B cell (primary cell): ENCODE data around the gene NHEJ1. TPM values are rescaled to one million over a fixed set of nuclear protein-coding genes. Genes with fewer than 3 reads are reported as not detected.

ENCODE experiments used
- ATAC-seq: fragments of 200-7000 bp; cut with Tn5 transposase; one replicate; pipeline ENCODE4 v1.10.0; 2021; ENCODE audit warnings: low read depth, mild to moderate bottlenecking, moderate number of reproducible peaks, moderate library complexity
- CTCF ChIA-PET: fragments of 350-600 bp; sonication (Branson Sonifier 250); formaldehyde crosslinking; loops from one replicate; lab custom pipeline; 2021; ENCODE audit warnings: antibody characterized with exemption, inconsistent platforms; lab: Charles Lee
- POLR2A ChIA-PET: fragments of 350-600 bp; sonication (Branson Sonifier 250); formaldehyde crosslinking; loops from one replicate; lab custom pipeline; 2021; ENCODE audit warnings: antibody characterized with exemption; lab: Charles Lee
- DNase-seq: peaks from one replicate; pipeline ENCODE4 v3.0.0; 2013
- H2AFZ ChIP-seq: 2 replicates; pipeline ENCODE4 v1.6.1; 2012; ENCODE audit warnings: mild to moderate bottlenecking, low read depth, low read length; ENCODE audit not compliant: insufficient read depth, poor library complexity, severe bottlenecking
- H3K27ac ChIP-seq, 2 donors: 1 replicate in 1 of 2; 2 replicates in 1 of 2; pipeline ENCODE4 v1.5.1; 2012 to 2013; ENCODE audit warnings: low read length in 2 of 2, mild to moderate bottlenecking in 2 of 2, moderate library complexity in 1 of 2
- H3K27me3 ChIP-seq, 4 experiments: fragments of 200-600 bp in 1 of 4; sonication (generic) in 1 of 4; replicated peaks in 1 of 4; 1 replicate in 2 of 4; 2 replicates in 2 of 4; pipeline versions ENCODE4 v1.6.1 to v1.7.0; 2013 to 2016; ENCODE audit warnings: low read length in 3 of 4, mild to moderate bottlenecking in 2 of 4, mixed read lengths in 1 of 4, moderate library complexity in 1 of 4; ENCODE audit not compliant: insufficient read depth in 4 of 4, control insufficient read depth in 3 of 4; ENCODE audit errors: control extremely low read depth in 1 of 4
- H3K36me3 ChIP-seq, 2 experiments: replicated peaks in 1 of 2; 1 replicate in 1 of 2; 2 replicates in 1 of 2; pipeline versions ENCODE4 v1.6.1 to v1.7.1; 2013; ENCODE audit warnings: low read length in 1 of 2; ENCODE audit not compliant: insufficient read depth in 2 of 2, control insufficient read depth in 1 of 2; ENCODE audit errors: control extremely low read depth in 1 of 2, extremely low read depth in 1 of 2
- H3K4me1 ChIP-seq, 2 donors: fragments of 200-600 bp in 1 of 2; sonication (generic) in 1 of 2; 1 replicate in 1 of 2; 2 replicates in 1 of 2; pipeline versions ENCODE4 v1.5.1 to v1.6.1; 2013 to 2017; ENCODE audit warnings: low read length in 2 of 2; ENCODE audit not compliant: control insufficient read depth in 2 of 2, insufficient read depth in 2 of 2
- H3K4me2 ChIP-seq: replicated peaks from 2 replicates; pipeline ENCODE3; 2012; ENCODE audit warnings: mild to moderate bottlenecking, low read depth, low read length; ENCODE audit not compliant: poor library complexity, severe bottlenecking
- H3K4me3 ChIP-seq, 5 experiments: fragments of 200-600 bp in 1 of 5; sonication (generic) in 1 of 5; 1 replicate in 3 of 5; 2 replicates in 2 of 5; pipeline versions ENCODE4 v1.5.1 to v1.7.0; 2011 to 2016; ENCODE audit warnings: low read length in 4 of 5, mild to moderate bottlenecking in 4 of 5, low read depth in 2 of 5, control low read depth in 1 of 5, moderate library complexity in 1 of 5; ENCODE audit not compliant: insufficient read depth in 1 of 5; ENCODE audit errors: control extremely low read depth in 1 of 5, extremely low read depth in 1 of 5
- H3K79me2 ChIP-seq: fragments of 200-600 bp; sonication (generic); one replicate; pipeline ENCODE4 v1.6.0; 2016; ENCODE audit warnings: low read length; ENCODE audit not compliant: control insufficient read depth, insufficient read depth
- H3K9ac ChIP-seq: fragments of 200-600 bp; sonication (generic); 2 replicates; pipeline ENCODE4 v1.6.1; 2017; ENCODE audit warnings: mild to moderate bottlenecking, low read length, moderate library complexity
- H3K9me3 ChIP-seq, 3 donors: one replicate each; pipeline versions ENCODE4 v1.6.1 to v1.7.1; 2013; ENCODE audit warnings: low read length in 2 of 3; ENCODE audit not compliant: control insufficient read depth in 2 of 3, insufficient read depth in 1 of 3; ENCODE audit errors: control extremely low read depth in 1 of 3
- H4K20me1 ChIP-seq: 2 replicates; pipeline ENCODE4 v1.6.0; 2012; ENCODE audit warnings: mild to moderate bottlenecking, low read length; ENCODE audit not compliant: insufficient read depth, control insufficient read depth, poor library complexity, severe bottlenecking
- H3K27ac Mint-ChIP-seq: one replicate; pipeline ENCODE4 v1.8.0; 2021; ENCODE audit warnings: mixed read lengths
- H3K27me3 Mint-ChIP-seq: one replicate; pipeline ENCODE4 v1.8.0; 2021; ENCODE audit warnings: mixed read lengths
- H3K4me1 Mint-ChIP-seq: one replicate; pipeline ENCODE4 v1.8.0; 2021; ENCODE audit warnings: mixed read lengths
- H3K4me3 Mint-ChIP-seq: one replicate; pipeline ENCODE4 v1.8.0; 2021; ENCODE audit warnings: mixed read lengths
- H3K9me3 Mint-ChIP-seq: one replicate; pipeline ENCODE4 v1.8.0; 2022; ENCODE audit warnings: mixed read lengths; ENCODE audit not compliant: insufficient read depth
- EZH2 ChIP-seq: IDR thresholded peaks from 2 replicates; pipeline ENCODE4 v1.6.1; 2012; ENCODE audit warnings: borderline replicate concordance, low read depth, mild to moderate bottlenecking, moderate library complexity, low read length; ENCODE audit not compliant: insufficient read depth, poor library complexity, severe bottlenecking
- WGBS: methylation state at CpG from one replicate; pipeline ENCODE4 v1.1.5; 2013; ENCODE audit warnings: missing lambda C conversion rate; ENCODE audit not compliant: insufficient coverage; 5-methylcytosine and 5-hydroxymethylcytosine counted together
- intact Hi-C: fragments of 100-400 bp; cut with micrococcal nuclease; formaldehyde crosslinking; loops from one replicate; pipeline ENCODE4 v1.10.0; 2022
- polyA plus RNA-seq: library from polyadenylated mRNA; depleted of rRNA; stranded (reverse); fragments of >200 nt; gene quantifications from 2 replicates; pipeline ENCODE4 v1.2.3, GENCODE V29; 2012
- total RNA-seq, 2 donors: library from RNA; stranded (reverse); fragments of 120-200 nt in 1 of 2; gene quantifications; 1 replicate in 1 of 2; 2 replicates in 1 of 2; pipeline versions ENCODE4 v1.2.3 to v1.2.4, GENCODE V29; 2013 to 2022
- TF ChIP-seq, protein P1 (sequence below): fragments of 200-600 bp; IDR thresholded peaks from one replicate; pipeline ENCODE4 v1.8.0; 2022; ENCODE audit warnings: antibody characterized with exemption, mild to moderate bottlenecking

NHEJ1 gene
- total and polyA plus RNA-seq, 2 donors (not counting 1 experiment from before 2014, with no cell fraction given) = 14.9 to 25.0 TPM

DNA sequence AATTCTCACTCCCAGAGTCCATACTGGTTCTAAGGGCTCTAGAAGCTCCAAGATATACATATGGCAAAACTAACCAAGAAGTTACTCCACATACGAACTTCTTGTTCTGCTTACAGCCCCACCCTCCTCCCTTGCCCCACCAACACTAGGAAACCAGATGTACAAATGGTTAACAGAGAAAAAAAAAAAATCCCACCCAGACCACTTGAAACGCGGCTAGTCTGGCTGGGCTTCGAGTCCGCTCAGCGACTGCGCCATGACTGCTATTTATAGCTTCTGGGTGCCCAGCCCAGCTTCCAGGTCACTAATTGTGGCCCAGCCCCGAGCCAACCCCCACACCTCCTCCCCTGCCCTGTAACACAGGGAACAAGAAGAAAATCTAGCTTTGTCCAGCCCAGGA lies 52.9 kb downstream of the NHEJ1 start:
- Histone ChIP-seq H3K4me1 (no peaks in the 10 kb centered on the region), H3K4me3 (no peak overlapping the region), H3K27ac (no peak overlapping the region), H4K20me1 (peaks cover 6% of the 10 kb centered on the region), H3K4me2 (no peak overlapping the region), H3K79me2 (peaks cover 9% of the 10 kb centered on the region), H3K9me3 (no peaks in the 10 kb centered on the region), H3K9ac (no peak overlapping the region), H3K27me3 (no peaks in the 10 kb centered on the region), H2AFZ (no peak overlapping the region), H3K36me3 (no peaks in the 10 kb centered on the region)
- DNase-seq = no peak
- 75% methylated on average over 3 of the region's 8 CpGs for WGBS
- no peak for ATAC-seq
- H3K4me1 Mint-ChIP-seq = no peaks in the 10 kb centered on the region
- ChIA-PET CTCF (interaction anchor here (1.4 to 1.6 kb wide), 3 partner anchors 12 to 50 kb away, joined by 3 to 4 read pairs (median 4); no protein-coding TSS in a partner anchor), POLR2A (no interaction called here)
- no peaks in the 10 kb centered on the region for H3K9me3 Mint-ChIP-seq
- no peak for TF ChIP-seq EZH2
- TF ChIP-seq, protein P1, sequence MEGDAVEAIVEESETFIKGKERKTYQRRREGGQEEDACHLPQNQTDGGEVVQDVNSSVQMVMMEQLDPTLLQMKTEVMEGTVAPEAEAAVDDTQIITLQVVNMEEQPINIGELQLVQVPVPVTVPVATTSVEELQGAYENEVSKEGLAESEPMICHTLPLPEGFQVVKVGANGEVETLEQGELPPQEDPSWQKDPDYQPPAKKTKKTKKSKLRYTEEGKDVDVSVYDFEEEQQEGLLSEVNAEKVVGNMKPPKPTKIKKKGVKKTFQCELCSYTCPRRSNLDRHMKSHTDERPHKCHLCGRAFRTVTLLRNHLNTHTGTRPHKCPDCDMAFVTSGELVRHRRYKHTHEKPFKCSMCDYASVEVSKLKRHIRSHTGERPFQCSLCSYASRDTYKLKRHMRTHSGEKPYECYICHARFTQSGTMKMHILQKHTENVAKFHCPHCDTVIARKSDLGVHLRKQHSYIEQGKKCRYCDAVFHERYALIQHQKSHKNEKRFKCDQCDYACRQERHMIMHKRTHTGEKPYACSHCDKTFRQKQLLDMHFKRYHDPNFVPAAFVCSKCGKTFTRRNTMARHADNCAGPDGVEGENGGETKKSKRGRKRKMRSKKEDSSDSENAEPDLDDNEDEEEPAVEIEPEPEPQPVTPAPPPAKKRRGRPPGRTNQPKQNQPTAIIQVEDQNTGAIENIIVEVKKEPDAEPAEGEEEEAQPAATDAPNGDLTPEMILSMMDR = no peak
- H3K27me3 Mint-ChIP-seq = no peaks in the 10 kb centered on the region
- no peak overlapping the region for H3K27ac Mint-ChIP-seq
- intact Hi-C loops = no loop called here
- no peak overlapping the region for H3K4me3 Mint-ChIP-seq

DNA sequence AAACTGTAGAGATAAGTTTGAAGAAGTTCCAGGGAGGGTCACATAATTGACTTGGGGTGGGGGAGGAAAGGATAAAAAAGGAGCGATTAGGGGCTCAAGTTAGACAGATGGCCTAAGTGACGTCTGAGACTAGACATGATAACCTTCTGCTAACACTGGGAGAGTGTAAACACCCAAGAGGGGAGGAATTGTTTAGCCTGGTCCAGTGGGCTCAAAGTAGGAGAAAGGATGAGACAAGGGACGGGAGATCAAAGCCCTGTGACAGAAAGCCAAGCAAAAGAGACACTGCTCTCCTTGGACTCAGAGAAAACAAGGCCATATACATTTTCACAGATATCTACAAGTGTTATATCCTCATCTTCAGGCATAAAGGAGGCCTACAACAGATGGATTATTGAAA lies 54.4 kb downstream of the NHEJ1 start:
- H3K4me1 ChIP-seq = no peaks in the 10 kb centered on the region
- Mint-ChIP-seq H3K9me3 (no peaks in the 10 kb centered on the region), H3K27ac (no peak overlapping the region), H3K4me1 (no peaks in the 10 kb centered on the region), H3K27me3 (no peaks in the 10 kb centered on the region), H3K4me3 (no peak overlapping the region)
- 90% methylated on average over 2 of the region's 3 CpGs for WGBS
- no peak overlapping the region for H2AFZ ChIP-seq
- ATAC-seq = no peak
- H3K9ac ChIP-seq = no peak overlapping the region
- H3K27me3 ChIP-seq = no peaks in the 10 kb centered on the region
- peaks cover 0 to 3% of the 10 kb centered on the region in 2 experiments for H3K36me3 ChIP-seq
- H3K4me2 ChIP-seq = no peak overlapping the region
- no peak for DNase-seq
- peaks cover 4% of the 10 kb centered on the region for H3K79me2 ChIP-seq
- no peak for TF ChIP-seq EZH2
- TF ChIP-seq, protein P1 = no peak
- POLR2A ChIA-PET = no interaction called here
- H3K9me3 ChIP-seq = no peaks in the 10 kb centered on the region
- no peak overlapping the region for H3K4me3 ChIP-seq
- intact Hi-C loops = no loop called here
- CTCF ChIA-PET = no interaction called here
- peaks cover 6% of the 10 kb centered on the region for H4K20me1 ChIP-seq
- H3K27ac ChIP-seq = no peak overlapping the region
